ENCODE measurements around the gene TCEAL1.
"Not testable (repeated sequence)": the region's sequence is repeated elsewhere in the genome, so short reads cannot be mapped to it uniquely, and the experiment has no call there.

The TCEAL1 gene

GRCh38 chrX:103637604-103638338 is 9.0 kb downstream of the TCEAL1 start:
- TF ChIP-seq CTCF (IDR thresholded peaks at IDR 0.05; ENCODE audit: extremely low read depth, missing control alignments): no peak
- DNase-seq (ENCODE audit: low spot score): no peak

- not testable (repeated sequence) for DNase-seq (ENCODE audit: low spot score)
These were observed 9.9 kb downstream of the TCEAL1 start for GRCh38 chrX:103638479-103639346.

DNA sequence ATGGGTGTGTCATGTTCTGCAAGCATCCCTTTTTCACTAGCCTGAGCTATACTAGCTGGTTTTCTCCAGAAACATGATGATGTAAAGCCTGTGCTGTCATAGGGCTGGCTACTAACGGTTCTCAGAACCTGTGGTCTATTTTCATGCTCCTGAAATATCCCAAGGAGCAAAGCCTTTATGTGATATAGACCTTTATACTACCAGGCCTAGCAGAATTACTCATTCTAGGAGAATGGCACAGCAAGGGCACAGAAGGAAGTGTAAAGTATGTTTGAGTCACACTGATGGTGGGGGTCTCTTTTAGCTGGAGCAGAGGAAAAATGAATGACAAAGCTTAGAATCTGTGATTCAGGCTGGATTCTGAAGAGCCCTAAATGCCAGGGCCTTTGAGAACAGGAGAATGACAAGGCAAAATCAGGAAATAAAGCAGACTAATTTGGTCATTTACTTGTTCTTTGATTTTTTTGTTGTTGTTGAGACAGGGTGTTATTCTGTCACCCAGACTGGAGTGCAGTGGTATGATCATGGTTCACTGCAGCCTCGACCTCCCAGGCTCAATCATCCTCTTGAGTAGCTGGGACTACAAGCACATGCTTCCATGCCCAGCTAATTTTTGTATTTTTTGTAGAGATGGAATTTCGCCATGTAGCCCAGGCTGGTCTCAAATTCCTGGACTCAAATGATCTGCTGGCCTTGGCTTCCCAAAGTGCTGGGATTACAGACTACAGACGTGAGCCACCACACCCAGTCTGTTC is 11.8 kb downstream of the TCEAL1 start:
- no peak for DNase-seq (ENCODE audit: low spot score)
- TF ChIP-seq CTCF (IDR thresholded peaks at IDR 0.05; ENCODE audit: extremely low read depth, missing control alignments): no peak

- no peak for TF ChIP-seq CTCF (IDR thresholded peaks at IDR 0.05; ENCODE audit: extremely low read depth, missing control alignments)
- no peak for DNase-seq (ENCODE audit: low spot score)
These were observed 15.3 kb downstream of the TCEAL1 start for GRCh38 chrX:103644125-103644524.

DNA sequence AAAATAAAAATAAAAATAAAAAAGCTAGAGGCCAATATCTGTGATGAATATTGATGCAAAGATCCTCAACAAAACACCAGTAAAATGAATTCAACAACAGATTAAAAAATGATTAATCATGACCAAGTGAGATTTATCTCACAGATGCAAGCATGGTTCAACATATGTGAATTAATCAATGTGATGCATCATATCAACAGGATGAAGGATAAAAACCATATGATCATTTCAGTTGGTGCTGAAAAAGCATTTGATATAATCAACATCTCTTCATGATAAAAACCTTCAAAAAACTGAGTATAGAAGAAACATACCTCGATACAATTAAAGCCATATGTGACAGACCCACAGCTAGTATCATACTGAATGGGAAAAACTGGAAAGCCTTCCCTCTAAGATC is 18.9 kb downstream of the TCEAL1 start:
- no peak for TF ChIP-seq CTCF (IDR thresholded peaks at IDR 0.05; ENCODE audit: extremely low read depth, missing control alignments)
- no peak for DNase-seq (ENCODE audit: low spot score)

- no peak for TF ChIP-seq CTCF (IDR thresholded peaks at IDR 0.05; ENCODE audit: extremely low read depth, missing control alignments)
- DNase-seq (ENCODE audit: low spot score): no peak
These were observed 22.5 kb downstream of the TCEAL1 start for GRCh38 chrX:103651151-103651773.

GRCh38 chrX:103655230-103656000 is 26.6 kb downstream of the TCEAL1 start:
- DNase-seq (ENCODE audit: low spot score): not testable (repeated sequence)
